ENCODE measurements around the gene DPM2. TPM values are rescaled to one million over a fixed set of nuclear protein-coding genes. Genes with fewer than 3 reads are reported as not detected.
A peak's percentile ranks its signal among the peaks of the same experiment; 100 is the strongest.

Gene DPM2
- total RNA-seq, 1 donor from 2014 or later, result 20.9 TPM

DNA sequence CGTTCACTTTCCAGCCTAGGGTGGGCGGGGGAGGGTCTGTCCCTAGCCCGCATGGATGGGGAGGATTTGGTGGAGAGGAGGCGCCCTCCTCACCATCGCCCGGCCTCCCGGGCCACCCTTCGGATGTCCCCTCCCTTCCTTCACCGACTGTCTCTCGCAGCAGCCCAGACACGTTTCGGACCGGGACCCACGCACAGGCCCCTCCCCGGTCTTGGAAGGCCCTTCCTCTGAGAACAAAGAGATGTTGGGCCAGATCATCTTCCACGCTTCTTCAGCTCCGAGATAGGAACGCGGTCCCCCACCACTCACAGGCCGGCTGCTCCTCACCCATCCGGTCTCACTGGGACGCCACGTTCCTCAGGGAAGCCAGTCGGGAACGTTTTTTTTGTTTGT lies 640 bp upstream of the DPM2 start:
- no peak for DNase-seq (ENCODE audit: low spot score)

DNA sequence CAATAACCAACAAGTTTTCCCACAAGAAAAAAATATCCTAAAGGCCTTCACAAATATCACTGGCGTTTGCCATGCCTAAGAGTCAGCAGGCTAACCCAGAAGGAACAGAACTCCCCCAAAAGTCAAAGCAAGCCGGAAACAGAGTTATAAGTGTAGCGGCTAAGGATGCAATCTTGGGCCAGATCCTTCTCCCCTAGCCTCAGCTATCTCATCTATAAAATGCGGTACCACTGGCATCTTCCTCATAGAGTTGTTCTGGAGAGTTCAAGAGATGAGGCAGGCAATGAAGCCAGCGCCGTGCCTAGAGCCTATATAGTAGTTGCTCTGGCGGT lies 632 bp downstream of the DPM2 start:
- DNase-seq (ENCODE audit: low spot score), result no peak

DNA sequence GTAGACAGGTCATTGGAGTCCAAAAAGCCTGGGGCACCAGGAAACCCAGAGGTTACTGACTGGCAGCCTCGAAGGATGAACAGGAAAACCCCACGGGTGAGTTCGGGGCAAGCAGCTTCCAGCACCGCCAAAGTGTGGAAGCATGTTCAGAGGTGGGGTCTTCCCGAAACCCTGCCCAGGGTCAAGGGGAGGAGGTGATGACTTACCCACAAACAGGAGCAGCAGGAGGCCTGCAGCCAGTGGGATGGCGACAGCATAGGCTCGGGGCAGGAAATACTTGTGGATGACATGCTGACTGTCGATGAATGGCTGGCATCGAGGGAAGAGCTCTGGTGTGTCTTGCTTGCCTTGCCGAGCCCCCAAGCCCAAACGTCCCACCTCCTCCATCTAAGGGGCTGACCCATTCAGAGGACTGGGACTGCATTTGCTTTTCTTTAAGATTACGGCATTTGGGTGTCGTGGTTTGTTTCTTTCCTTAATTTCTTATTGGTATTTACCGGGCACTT lies 1.3 kb downstream of the DPM2 start:
- no peak for DNase-seq (ENCODE audit: low spot score)

DNA sequence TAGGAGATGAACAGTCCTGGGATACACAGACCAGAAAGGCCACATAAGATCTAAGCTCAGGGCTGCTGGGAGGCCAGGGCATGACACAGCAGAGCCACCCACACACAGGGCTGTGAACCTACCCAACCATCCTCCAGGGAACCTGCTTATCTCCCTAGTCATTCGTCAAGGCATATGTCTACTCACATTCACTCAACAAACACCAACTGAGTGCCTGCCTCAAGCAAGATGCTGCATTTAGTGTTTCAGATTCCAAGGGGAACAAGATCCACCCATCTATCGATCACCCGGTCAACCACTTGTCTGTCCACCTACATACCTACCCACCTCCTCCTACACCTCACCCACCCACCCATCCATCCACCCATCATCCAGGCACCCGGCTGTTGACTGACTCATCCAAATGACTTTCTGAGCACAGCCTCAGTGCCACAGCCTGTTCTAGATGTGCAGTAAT lies 1.9 kb downstream of the DPM2 start:
- DNase-seq (ENCODE audit: low spot score), result no peak

- DNase-seq (ENCODE audit: low spot score), result no peak
Observed at GRCh38 chr9:127934986-127935385, 2.7 kb downstream of the DPM2 start.

DNA sequence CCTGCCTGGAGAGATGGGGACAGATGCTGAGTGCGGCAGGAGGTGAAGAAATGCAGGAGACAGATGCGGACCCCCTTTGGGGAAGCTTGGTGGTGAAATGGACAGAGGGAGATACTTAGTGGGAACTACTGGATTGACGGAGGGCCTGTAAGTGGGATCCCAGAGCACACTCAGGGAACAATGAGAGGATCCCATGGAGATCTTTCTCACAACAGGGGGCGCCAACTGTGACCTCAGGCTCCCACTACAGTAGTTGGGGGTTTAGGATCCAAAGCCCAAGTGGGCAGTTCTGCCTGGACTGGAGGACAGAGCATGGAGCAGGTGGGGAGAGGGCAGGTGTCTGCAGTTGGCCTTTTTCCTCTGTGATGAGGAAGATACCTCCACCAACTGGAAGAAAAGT lies 3.4 kb downstream of the DPM2 start:
- no peak for DNase-seq (ENCODE audit: low spot score)

- DNase-seq (ENCODE audit: low spot score), result no peak
Observed at GRCh38 chr9:127931092-127931881, 6.4 kb downstream of the DPM2 start.

- DNase-seq (ENCODE audit: low spot score), result peak; percentile 95
Observed at GRCh38 chr9:127930231-127931091, 7.2 kb downstream of the DPM2 start, which contains the start of gene PIP5KL1. Gene PIP5KL1, minus strand, starts transcription at chr9:127930777. Its CDS starts 25 bp downstream, at chr9:127930752.

- DNase-seq (ENCODE audit: low spot score), result no peak
Observed at GRCh38 chr9:127929625-127929979, 8.1 kb downstream of the DPM2 start.

- no peak for DNase-seq (ENCODE audit: low spot score)
Observed at GRCh38 chr9:127928676-127929624, 8.7 kb downstream of the DPM2 start.

DNA sequence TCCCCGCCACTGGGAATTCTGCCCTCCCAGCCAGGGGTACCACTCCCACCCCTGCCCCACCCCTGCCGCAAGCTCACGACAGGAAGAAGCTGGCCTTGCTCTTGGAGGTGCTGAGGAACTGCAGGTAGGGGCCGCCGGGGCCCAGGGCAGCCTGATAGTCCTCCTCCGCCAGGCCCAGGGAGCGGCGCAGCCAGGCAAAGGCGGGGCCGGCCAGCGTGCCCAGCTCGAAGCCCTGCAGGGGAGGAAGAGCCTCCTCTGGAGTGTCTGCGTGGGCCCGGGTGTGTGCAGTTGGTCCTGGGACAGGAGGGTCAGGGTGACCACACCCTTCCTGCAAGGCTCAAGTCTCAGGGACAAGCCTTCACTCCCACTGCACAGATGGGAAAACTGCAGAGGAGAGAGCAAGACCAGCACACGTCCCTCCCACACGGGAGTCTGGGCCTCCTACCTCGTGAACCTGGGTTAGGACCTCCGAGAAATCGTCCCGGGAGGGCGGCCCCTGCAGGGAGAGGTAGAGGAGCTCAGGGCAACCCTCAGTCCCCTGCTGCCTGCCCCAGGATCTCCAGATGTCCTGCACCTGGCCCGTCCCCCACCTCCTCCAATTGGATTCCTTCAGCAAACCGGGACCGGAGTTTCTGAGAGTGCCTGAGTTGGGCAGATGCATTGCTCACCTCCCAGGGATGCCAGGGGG lies 9.5 kb downstream of the DPM2 start:
- no peak for DNase-seq (ENCODE audit: low spot score)

DNA sequence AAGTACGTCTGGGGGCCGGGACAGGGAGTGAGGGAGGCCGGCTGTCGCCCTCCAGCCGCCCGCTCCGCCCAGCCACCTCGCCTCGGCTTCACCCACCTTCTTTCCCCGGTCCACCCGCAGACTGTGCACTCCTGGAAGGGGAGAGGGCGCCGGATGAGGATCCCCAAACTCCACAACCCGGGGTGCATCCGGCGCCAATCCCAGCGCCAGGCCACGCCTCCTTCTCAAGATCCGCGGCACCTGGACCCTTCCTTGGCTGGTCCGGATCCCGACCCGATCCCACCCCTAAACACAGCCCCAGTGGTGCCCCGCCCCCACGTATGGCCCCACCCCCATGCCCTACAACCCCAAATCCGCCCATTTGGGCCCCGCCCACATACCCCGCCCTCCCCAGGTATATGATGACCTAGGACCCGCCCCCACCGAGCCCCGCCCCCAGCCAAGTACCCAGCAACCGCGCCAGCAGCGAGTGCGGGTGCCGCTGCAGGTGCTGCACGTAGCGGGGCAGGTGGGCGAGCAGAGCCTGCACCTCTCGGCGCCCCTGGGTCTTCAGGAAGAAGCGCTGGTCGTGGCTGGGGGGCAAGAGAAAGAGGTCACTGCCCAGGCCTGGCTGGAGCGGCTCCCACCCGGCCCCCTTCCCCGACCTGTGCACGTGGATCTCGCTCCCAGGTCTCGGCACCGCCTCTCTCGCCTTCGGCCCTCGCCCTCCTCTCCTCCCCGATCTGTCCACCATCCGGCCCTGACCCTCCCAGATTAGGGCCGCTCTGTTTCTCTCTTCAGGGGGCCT lies 10.3 kb downstream of the DPM2 start:
- DNase-seq (ENCODE audit: low spot score), result no peak

DNA sequence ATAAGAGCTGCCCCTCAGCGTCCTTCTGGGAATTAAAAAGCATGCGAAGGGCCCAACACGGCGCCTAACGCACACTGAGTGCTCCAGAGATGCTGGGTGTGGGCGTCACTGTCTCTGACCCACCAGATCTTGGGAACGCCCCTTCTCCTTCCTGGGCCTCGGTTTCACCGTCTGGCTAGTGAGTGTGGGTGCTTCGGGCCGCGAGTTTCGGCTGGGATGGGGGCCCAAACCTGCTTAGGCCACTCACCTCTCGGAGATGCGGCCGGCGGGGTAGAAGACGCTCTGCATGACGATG lies 10.8 kb downstream of the DPM2 start:
- DNase-seq (ENCODE audit: low spot score), result no peak

DNA sequence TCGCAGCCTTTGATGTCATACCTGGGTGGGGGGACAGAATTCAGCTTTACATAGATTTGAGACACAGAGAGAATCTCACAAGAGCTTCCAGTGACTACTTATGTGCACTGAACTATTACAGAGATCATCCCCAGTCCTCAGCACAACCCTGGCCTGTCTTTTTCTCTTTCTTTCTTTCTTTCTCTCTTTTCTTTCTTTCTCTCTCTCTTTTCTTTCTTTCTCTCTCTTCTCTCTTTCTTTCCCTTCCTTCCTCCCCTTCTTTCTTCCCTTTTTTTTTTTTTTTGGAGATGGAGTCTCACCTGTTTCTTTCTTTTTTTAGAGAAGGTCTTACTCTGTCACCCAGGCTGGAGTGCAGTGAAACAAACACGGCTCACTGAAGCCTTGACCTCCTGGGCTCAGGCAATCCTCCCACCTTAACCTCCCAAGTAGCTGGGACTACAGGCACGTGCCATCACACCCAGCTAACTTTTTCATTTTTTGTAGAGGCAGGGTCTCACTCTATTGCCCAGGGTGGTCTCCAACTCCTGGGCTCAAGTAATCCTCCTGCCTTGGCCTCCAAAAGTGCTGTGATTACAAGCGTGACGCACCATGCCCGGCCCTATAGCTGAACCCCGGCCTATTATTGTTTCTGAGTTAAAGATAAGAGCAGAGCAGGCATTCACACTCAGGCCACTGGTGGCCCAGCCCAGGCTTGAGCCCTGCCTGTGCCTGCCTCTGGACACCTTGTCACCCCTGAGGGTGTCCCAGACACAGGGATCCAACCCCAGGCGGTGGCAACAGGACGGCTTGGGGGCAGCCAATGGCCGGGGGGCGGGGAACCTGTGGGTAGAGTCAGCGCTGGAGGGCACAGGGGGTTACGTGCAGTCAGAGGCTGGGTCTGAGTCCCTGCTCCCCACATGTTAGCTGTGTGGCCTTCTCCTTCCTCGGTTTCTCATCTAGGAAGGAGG lies 11.4 kb downstream of the DPM2 start:
- no peak for DNase-seq (ENCODE audit: low spot score)

- no peak for DNase-seq (ENCODE audit: low spot score)
Observed at GRCh38 chr9:127924736-127925444, 12.8 kb downstream of the DPM2 start.

- no peak for DNase-seq (ENCODE audit: low spot score)
Observed at GRCh38 chr9:127923771-127924170, 13.9 kb downstream of the DPM2 start.

GRCh38 chr9:127923046-127923445 lies 14.6 kb downstream of the DPM2 start:
- no peak for DNase-seq (ENCODE audit: low spot score)

DNA sequence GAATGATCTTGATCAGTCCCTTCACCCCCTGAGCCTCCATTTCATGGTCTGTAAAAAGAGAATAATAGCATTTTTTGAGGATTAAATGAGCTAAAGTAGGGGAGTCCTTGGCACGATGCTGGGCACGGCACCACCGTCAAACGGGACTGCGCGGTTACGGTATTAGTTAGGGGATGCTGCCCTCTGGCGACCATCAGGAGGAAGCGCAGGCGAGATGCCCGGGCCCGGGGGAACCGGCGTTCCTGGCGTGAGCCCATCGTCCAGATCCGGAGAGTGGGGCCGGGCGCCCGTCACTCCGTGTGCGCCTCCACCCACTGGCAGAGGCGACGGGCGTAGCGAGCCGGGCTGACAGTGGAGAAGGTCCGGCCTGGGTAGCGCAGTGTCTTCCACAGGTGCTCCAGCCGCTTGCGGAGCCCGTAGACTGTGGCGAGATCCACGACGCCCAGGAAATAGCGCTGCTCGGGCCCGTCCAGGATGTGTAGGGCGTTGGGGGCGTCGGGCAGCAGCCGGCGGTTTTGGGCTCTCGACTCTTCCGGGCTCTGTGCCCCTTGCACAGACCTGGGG lies 16.0 kb downstream of the DPM2 start:
- DNase-seq (ENCODE audit: low spot score), result no peak
